ENCODE data around the gene SELENOK. TPM values are rescaled to one million over a fixed set of nuclear protein-coding genes. Genes with fewer than 3 reads are reported as not detected.

The SELENOK gene
- polyA plus RNA-seq, 1 donor from 2014 or later: 136 TPM

DNA sequence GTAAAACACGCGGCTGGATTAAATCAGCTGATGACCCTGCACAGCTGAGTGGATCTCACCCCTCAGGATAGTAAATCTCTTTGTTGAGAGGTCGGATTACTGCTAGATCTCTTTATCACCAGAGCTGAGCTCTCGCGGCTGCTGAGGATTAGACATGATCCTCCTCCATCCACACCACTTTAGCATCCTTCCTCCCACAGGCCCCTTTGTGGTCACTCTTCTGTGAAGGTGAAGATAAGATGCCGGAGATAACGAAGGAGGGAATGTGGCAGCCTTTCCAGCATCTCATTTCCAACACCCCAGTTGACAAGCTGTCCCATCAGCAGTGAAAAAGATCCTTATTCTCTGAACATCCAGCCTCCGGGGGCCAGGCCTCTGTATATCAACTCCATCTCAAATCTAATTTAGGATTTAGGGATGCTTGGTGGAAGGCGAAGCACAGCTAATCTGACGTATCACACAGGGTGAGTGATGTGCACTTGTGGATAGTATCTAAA lies 47.5 kb upstream of the SELENOK start:
- H3K9ac ChIP-seq (ENCODE audit: low read length): no peak overlapping the region

DNA sequence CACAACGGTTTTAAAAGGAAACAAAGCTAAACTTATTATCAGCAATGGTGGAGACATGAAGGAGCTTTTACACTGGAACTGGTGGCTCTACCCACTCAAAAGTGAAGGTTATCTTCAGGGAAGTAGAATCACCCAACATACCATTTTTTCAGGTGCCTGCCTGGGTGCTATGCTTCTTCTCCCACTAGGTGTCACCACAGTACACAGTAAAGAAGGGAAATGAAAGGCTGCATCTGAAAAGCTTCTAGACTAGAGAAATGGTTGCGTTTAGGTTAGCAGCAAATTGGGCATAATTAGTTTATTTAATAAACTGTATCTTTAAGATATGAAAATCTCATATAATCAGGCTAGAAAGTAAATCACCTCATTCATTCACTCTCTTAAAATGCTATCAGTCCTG lies 47.0 kb upstream of the SELENOK start:
- Histone ChIP-seq H3K27ac (ENCODE audit: low read length) (no peak overlapping the region), H3F3A (ENCODE audit: insufficient read depth, low read length, poor library complexity, severe bottlenecking) (no peaks in the 10 kb centered on the region), H2AFZ (ENCODE audit: low read depth, low read length) (no peak overlapping the region), H3K27me3 (ENCODE audit: insufficient read depth, low read depth, low read length) (no peaks in the 10 kb centered on the region), H3K36me3 (ENCODE audit: insufficient read depth, low read length) (no peaks in the 10 kb centered on the region), H3K79me2 (replicated peaks; ENCODE audit: insufficient read depth, low read length) (no peaks in the 10 kb centered on the region), H3K9ac (ENCODE audit: low read length) (no peak overlapping the region), H3K9me3 (ENCODE audit: low read length) (no peaks in the 10 kb centered on the region), H3K4me2 (ENCODE audit: low read length) (no peak overlapping the region), H3K4me3 (ENCODE audit: low read length) (no peak overlapping the region), H3K9me2 (ENCODE audit: insufficient read depth, low read length) (no peaks in the 10 kb centered on the region), H4K20me1 (ENCODE audit: insufficient read depth) (no peaks in the 10 kb centered on the region)
- TF ChIP-seq MXI1 (conservative IDR thresholded peaks at IDR 0.05; ENCODE audit: poor library complexity, severe bottlenecking): no peak
- no peak for TF ChIP-seq POLR2AphosphoS5 (IDR thresholded peaks at IDR 0.05)
- TF ChIP-seq, protein P1, sequence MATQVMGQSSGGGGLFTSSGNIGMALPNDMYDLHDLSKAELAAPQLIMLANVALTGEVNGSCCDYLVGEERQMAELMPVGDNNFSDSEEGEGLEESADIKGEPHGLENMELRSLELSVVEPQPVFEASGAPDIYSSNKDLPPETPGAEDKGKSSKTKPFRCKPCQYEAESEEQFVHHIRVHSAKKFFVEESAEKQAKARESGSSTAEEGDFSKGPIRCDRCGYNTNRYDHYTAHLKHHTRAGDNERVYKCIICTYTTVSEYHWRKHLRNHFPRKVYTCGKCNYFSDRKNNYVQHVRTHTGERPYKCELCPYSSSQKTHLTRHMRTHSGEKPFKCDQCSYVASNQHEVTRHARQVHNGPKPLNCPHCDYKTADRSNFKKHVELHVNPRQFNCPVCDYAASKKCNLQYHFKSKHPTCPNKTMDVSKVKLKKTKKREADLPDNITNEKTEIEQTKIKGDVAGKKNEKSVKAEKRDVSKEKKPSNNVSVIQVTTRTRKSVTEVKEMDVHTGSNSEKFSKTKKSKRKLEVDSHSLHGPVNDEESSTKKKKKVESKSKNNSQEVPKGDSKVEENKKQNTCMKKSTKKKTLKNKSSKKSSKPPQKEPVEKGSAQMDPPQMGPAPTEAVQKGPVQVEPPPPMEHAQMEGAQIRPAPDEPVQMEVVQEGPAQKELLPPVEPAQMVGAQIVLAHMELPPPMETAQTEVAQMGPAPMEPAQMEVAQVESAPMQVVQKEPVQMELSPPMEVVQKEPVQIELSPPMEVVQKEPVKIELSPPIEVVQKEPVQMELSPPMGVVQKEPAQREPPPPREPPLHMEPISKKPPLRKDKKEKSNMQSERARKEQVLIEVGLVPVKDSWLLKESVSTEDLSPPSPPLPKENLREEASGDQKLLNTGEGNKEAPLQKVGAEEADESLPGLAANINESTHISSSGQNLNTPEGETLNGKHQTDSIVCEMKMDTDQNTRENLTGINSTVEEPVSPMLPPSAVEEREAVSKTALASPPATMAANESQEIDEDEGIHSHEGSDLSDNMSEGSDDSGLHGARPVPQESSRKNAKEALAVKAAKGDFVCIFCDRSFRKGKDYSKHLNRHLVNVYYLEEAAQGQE (IDR thresholded peaks at IDR 0.05; ENCODE audit: borderline replicate concordance): no peak
- no peak for TF ChIP-seq EZH2 (IDR thresholded peaks at IDR 0.05; ENCODE audit: borderline replicate concordance, insufficient read depth, low read length, poor library complexity, severe bottlenecking)
- TF ChIP-seq RAD21 (conservative IDR thresholded peaks at IDR 0.05): peak; percentile 93
- peak; percentile 89 for TF ChIP-seq SMC3 (conservative IDR thresholded peaks at IDR 0.05; ENCODE audit: poor library complexity)
- no peak for TF ChIP-seq TAF1 (IDR thresholded peaks at IDR 0.05; ENCODE audit: low read depth)
- TF ChIP-seq, protein P2, sequence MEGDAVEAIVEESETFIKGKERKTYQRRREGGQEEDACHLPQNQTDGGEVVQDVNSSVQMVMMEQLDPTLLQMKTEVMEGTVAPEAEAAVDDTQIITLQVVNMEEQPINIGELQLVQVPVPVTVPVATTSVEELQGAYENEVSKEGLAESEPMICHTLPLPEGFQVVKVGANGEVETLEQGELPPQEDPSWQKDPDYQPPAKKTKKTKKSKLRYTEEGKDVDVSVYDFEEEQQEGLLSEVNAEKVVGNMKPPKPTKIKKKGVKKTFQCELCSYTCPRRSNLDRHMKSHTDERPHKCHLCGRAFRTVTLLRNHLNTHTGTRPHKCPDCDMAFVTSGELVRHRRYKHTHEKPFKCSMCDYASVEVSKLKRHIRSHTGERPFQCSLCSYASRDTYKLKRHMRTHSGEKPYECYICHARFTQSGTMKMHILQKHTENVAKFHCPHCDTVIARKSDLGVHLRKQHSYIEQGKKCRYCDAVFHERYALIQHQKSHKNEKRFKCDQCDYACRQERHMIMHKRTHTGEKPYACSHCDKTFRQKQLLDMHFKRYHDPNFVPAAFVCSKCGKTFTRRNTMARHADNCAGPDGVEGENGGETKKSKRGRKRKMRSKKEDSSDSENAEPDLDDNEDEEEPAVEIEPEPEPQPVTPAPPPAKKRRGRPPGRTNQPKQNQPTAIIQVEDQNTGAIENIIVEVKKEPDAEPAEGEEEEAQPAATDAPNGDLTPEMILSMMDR (IDR thresholded peaks at IDR 0.05; ENCODE audit: poor library complexity, severe bottlenecking): peak; percentile 90
- TF ChIP-seq EP300 (conservative IDR thresholded peaks at IDR 0.05; ENCODE audit: poor library complexity, severe bottlenecking): no peak

More for the DNA sequence above, 47.5 kb upstream of the SELENOK start:
- Histone ChIP-seq H3K36me3 (ENCODE audit: insufficient read depth, low read length) (no peaks in the 10 kb centered on the region), H3K9me2 (ENCODE audit: insufficient read depth, low read length) (no peaks in the 10 kb centered on the region), H4K20me1 (ENCODE audit: insufficient read depth) (no peaks in the 10 kb centered on the region), H3K4me3 (ENCODE audit: low read length) (no peak overlapping the region), H3K27me3 (ENCODE audit: insufficient read depth, low read depth, low read length) (no peaks in the 10 kb centered on the region), H3F3A (ENCODE audit: insufficient read depth, low read length, poor library complexity, severe bottlenecking) (no peaks in the 10 kb centered on the region), H2AFZ (ENCODE audit: low read depth, low read length) (no peak overlapping the region), H3K79me2 (replicated peaks; ENCODE audit: insufficient read depth, low read length) (no peaks in the 10 kb centered on the region), H3K27ac (ENCODE audit: low read length) (no peak overlapping the region), H3K4me2 (ENCODE audit: low read length) (no peak overlapping the region), H3K9me3 (ENCODE audit: low read length) (no peaks in the 10 kb centered on the region)
- TF ChIP-seq POLR2AphosphoS5 (IDR thresholded peaks at IDR 0.05) (no peak), SMC3 (conservative IDR thresholded peaks at IDR 0.05; ENCODE audit: poor library complexity) (no peak), EP300 (conservative IDR thresholded peaks at IDR 0.05; ENCODE audit: poor library complexity, severe bottlenecking) (no peak), TAF1 (IDR thresholded peaks at IDR 0.05; ENCODE audit: low read depth) (no peak), EZH2 (IDR thresholded peaks at IDR 0.05; ENCODE audit: borderline replicate concordance, insufficient read depth, low read length, poor library complexity, severe bottlenecking) (no peak), MXI1 (conservative IDR thresholded peaks at IDR 0.05; ENCODE audit: poor library complexity, severe bottlenecking) (no peak), RAD21 (conservative IDR thresholded peaks at IDR 0.05) (no peak)
- TF ChIP-seq, protein P1 (IDR thresholded peaks at IDR 0.05; ENCODE audit: borderline replicate concordance): no peak
- TF ChIP-seq, protein P2 (IDR thresholded peaks at IDR 0.05; ENCODE audit: poor library complexity, severe bottlenecking): no peak
